Measurements from ENCODE around the gene KRT85. TPM values are rescaled to one million over a fixed set of nuclear protein-coding genes. Genes with fewer than 3 reads are reported as not detected.
"Not testable (repeated sequence)": the region's sequence is repeated elsewhere in the genome, so short reads cannot be mapped to it uniquely, and the experiment has no call there.

Gene KRT85
- total RNA-seq, 2 donors from 2014 or later, result not detected

GRCh38 chr12:52349196-52349595 is 18.1 kb downstream of the KRT85 start:
- H3K4me3 ChIP-seq, result no peak overlapping the region
- TF ChIP-seq CTCF (IDR thresholded peaks at IDR 0.05), result no peak
- ATAC-seq (ENCODE audit: insufficient number of reproducible peaks, low FRiP score, low read depth) (no peak), DNase-seq (ENCODE audit: low spot score) (no peak)
- no peaks in the 10 kb centered on the region for H3K27me3 ChIP-seq (replicated peaks; ENCODE audit: insufficient read depth)
- no peaks in the 10 kb centered on the region for H3K9me3 ChIP-seq
- no peaks in the 10 kb centered on the region for H3K36me3 ChIP-seq
- H3K27ac ChIP-seq, result no peak overlapping the region
- peaks cover 9 to 10% of the 10 kb centered on the region in 2 donors for H3K4me1 ChIP-seq (ENCODE audit: control insufficient read depth in 1 of 2, low read depth in 2 of 2)

GRCh38 chr12:52347551-52348510 is 19.4 kb downstream of the KRT85 start:
- no peak for DNase-seq (ENCODE audit: low spot score)
- Histone ChIP-seq H3K36me3 (no peaks in the 10 kb centered on the region), H3K4me1 (ENCODE audit: control insufficient read depth in 1 of 2, low read depth in 2 of 2) (peaks cover 9 to 10% of the 10 kb centered on the region in 2 donors), H3K27ac (no peak overlapping the region), H3K9me3 (no peaks in the 10 kb centered on the region), H3K4me3 (no peak overlapping the region), H3K27me3 (replicated peaks; ENCODE audit: insufficient read depth) (no peaks in the 10 kb centered on the region)
- no peak for ATAC-seq (ENCODE audit: insufficient number of reproducible peaks, low FRiP score, low read depth)
- TF ChIP-seq CTCF (IDR thresholded peaks at IDR 0.05), result no peak

GRCh38 chr12:52347016-52347415 is 20.3 kb downstream of the KRT85 start:
- no peak for TF ChIP-seq CTCF (IDR thresholded peaks at IDR 0.05)
- ATAC-seq (ENCODE audit: insufficient number of reproducible peaks, low FRiP score, low read depth), result no peak
- H3K36me3 ChIP-seq, result no peaks in the 10 kb centered on the region
- no peak for DNase-seq (ENCODE audit: low spot score)
- no peak overlapping the region for H3K4me3 ChIP-seq
- H3K4me1 ChIP-seq (ENCODE audit: control insufficient read depth in 1 of 2, low read depth in 2 of 2), result peaks cover 8 to 9% of the 10 kb centered on the region in 2 donors
- H3K9me3 ChIP-seq, result no peaks in the 10 kb centered on the region
- H3K27ac ChIP-seq, result no peak overlapping the region
- no peaks in the 10 kb centered on the region for H3K27me3 ChIP-seq (replicated peaks; ENCODE audit: insufficient read depth)

- TF ChIP-seq CTCF (IDR thresholded peaks at IDR 0.05), result no peak
- DNase-seq (ENCODE audit: low spot score) (no peak), ATAC-seq (ENCODE audit: insufficient number of reproducible peaks, low FRiP score, low read depth) (no peak)
- no peaks in the 10 kb centered on the region for H3K9me3 ChIP-seq
- H3K4me3 ChIP-seq, result no peak overlapping the region
- no peaks in the 10 kb centered on the region for H3K27me3 ChIP-seq (replicated peaks; ENCODE audit: insufficient read depth)
- H3K27ac ChIP-seq, result no peak overlapping the region
- peaks cover 4 to 6% of the 10 kb centered on the region in 2 donors for H3K4me1 ChIP-seq (ENCODE audit: control insufficient read depth in 1 of 2, low read depth in 2 of 2)
- no peaks in the 10 kb centered on the region for H3K36me3 ChIP-seq
Observed at GRCh38 chr12:52346593-52346992, 20.7 kb downstream of the KRT85 start.

- not testable (repeated sequence) for ATAC-seq (ENCODE audit: insufficient number of reproducible peaks, low FRiP score, low read depth); DNase-seq (ENCODE audit: low spot score)
Observed at GRCh38 chr12:52345041-52345440, 22.2 kb downstream of the KRT85 start.

More at GRCh38 chr12:52345041-52345440, 22.2 kb downstream of the KRT85 start:
- H3K27me3 ChIP-seq (replicated peaks; ENCODE audit: insufficient read depth); H3K4me3 ChIP-seq; H3K4me1 ChIP-seq (ENCODE audit: control insufficient read depth in 1 of 2, low read depth in 2 of 2); H3K9me3 ChIP-seq; H3K27ac ChIP-seq; H3K36me3 ChIP-seq: not testable (repeated sequence)

Measured in thoracic aorta (tissue), 2 donors.